SW 1271 (cell line): Measurements from ENCODE around the gene KIR3DL2.
"Not testable (repeated sequence)": the region's sequence is repeated elsewhere in the genome, so short reads cannot be mapped to it uniquely, and the experiment has no call there.

ENCODE experiments used
- DNase-seq, 2 experiments: peaks; one replicate each; lab custom pipeline; 2025; lab: John Stamatoyannopoulos, UW

The KIR3DL2 gene

GRCh38 chr19:54850061-54850640, at the start of gene KIR3DL2:
Gene KIR3DL2 (plus strand): TSS chr19:54850443. CDS start chr19:54850476, 33 bp downstream.
- not testable (repeated sequence) for DNase-seq

- DNase-seq = no peak
Measured at GRCh38 chr19:54803410-54803809, 46.8 kb upstream of the KIR3DL2 start, which contains the start of gene KIR2DL4. Gene KIR2DL4 (plus strand): TSS chr19:54803610. CDS start chr19:54803652, 42 bp downstream.

GRCh38 chr19:54804101-54804500, 46.1 kb upstream of the KIR3DL2 start:
- no peak for DNase-seq

- no peak for DNase-seq
Measured at GRCh38 chr19:54804571-54804970, 45.7 kb upstream of the KIR3DL2 start.

- DNase-seq = no peak
Measured at GRCh38 chr19:54805665-54806515, 44.4 kb upstream of the KIR3DL2 start.

- no peak for DNase-seq
Measured at GRCh38 chr19:54806516-54806838, 43.8 kb upstream of the KIR3DL2 start.

GRCh38 chr19:54814571-54814970, 35.7 kb upstream of the KIR3DL2 start:
- DNase-seq = not testable (repeated sequence)

GRCh38 chr19:54816251-54816650, 34.0 kb upstream of the KIR3DL2 start, which contains the start of gene KIR3DL1:
Gene KIR3DL1 (plus strand): TSS chr19:54816468.
- not testable (repeated sequence) for DNase-seq

GRCh38 chr19:54817670-54818536, 32.3 kb upstream of the KIR3DL2 start:
- no peak for DNase-seq

GRCh38 chr19:54824416-54824815, 25.8 kb upstream of the KIR3DL2 start:
- DNase-seq = not testable (repeated sequence)

- DNase-seq = not testable (repeated sequence)
Measured at GRCh38 chr19:54825326-54825725, 24.9 kb upstream of the KIR3DL2 start.

- DNase-seq = not testable (repeated sequence)
Measured at GRCh38 chr19:54828064-54828463, 22.2 kb upstream of the KIR3DL2 start.

- DNase-seq = not testable (repeated sequence)
Measured at GRCh38 chr19:54832496-54832895, 17.7 kb upstream of the KIR3DL2 start, which contains the start of gene KIR2DS4. Gene KIR2DS4 (plus strand): TSS chr19:54832676.

GRCh38 chr19:54835126-54835525, 15.1 kb upstream of the KIR3DL2 start:
- not testable (repeated sequence) for DNase-seq

- not testable (repeated sequence) for DNase-seq
Measured at GRCh38 chr19:54837522-54837921, 12.7 kb upstream of the KIR3DL2 start.

GRCh38 chr19:54843171-54843570, 7.1 kb upstream of the KIR3DL2 start:
- DNase-seq = not testable (repeated sequence)

GRCh38 chr19:54850930-54851329, 687 bp downstream of the KIR3DL2 start:
- no peak for DNase-seq

- DNase-seq = no peak
Measured at GRCh38 chr19:54851353-54851752, 1.1 kb downstream of the KIR3DL2 start.

GRCh38 chr19:54855241-54855640, 5.0 kb downstream of the KIR3DL2 start:
- not testable (repeated sequence) for DNase-seq

- not testable (repeated sequence) for DNase-seq
Measured at GRCh38 chr19:54858476-54858875, 8.2 kb downstream of the KIR3DL2 start.

- peak in 1 of 2 experiments; percentile 3 for DNase-seq
Measured at GRCh38 chr19:54859421-54859820, 9.2 kb downstream of the KIR3DL2 start.

GRCh38 chr19:54863459-54863858, 13.2 kb downstream of the KIR3DL2 start:
- DNase-seq = not testable (repeated sequence)
